Transverse colon (tissue), 4 donors: ENCODE results near the gene JAZF1. TPM values are rescaled to one million over a fixed set of nuclear protein-coding genes. Genes with fewer than 3 reads are reported as not detected.

Experiments used
- DNase-seq: peaks from one replicate; pipeline ENCODE4 v3.0.0-alpha.2; 2019
- H3K27ac ChIP-seq, 4 donors: fragments of 200-600 bp; sonication (generic); 2 replicates each; pipeline ENCODE4 v1.5.1; 2016 to 2018; ENCODE audit warnings: inconsistent platforms in 4 of 4
- H3K27me3 ChIP-seq: fragments of 200-600 bp; sonication (generic); 2 replicates; pipeline ENCODE4 v1.5.1; 2017; ENCODE audit warnings: inconsistent platforms
- H3K36me3 ChIP-seq, 4 donors: fragments of 200-600 bp; sonication (generic); 2 replicates each; pipeline ENCODE4 v1.5.1; 2017 to 2019; ENCODE audit warnings: inconsistent platforms in 4 of 4
- H3K4me1 ChIP-seq, 4 donors: fragments of 200-600 bp; sonication (generic); 2 replicates each; pipeline ENCODE4 v1.5.1; 2017 to 2020; ENCODE audit warnings: inconsistent platforms in 4 of 4
- H3K4me3 ChIP-seq, 4 donors: fragments of 200-600 bp; sonication (generic); 1 replicate in 1 of 4; 2 replicates in 3 of 4; pipeline versions ENCODE4 v1.5.1 to v1.6.1; 2017 to 2019; ENCODE audit warnings: inconsistent platforms in 4 of 4
- H3K9me3 ChIP-seq, 2 donors: fragments of 200-600 bp; sonication (generic); 2 replicates each; pipeline ENCODE4 v1.5.1; 2017 to 2019; ENCODE audit warnings: inconsistent platforms in 2 of 2
- EP300 ChIP-seq: sonication (generic); formaldehyde crosslinking; IDR thresholded peaks from one replicate; pipeline ENCODE4 v1.6.1; 2017; ENCODE audit warnings: antibody characterized with exemption, low read depth
- POLR2A ChIP-seq: fragments of 450-650 bp; IDR thresholded peaks from one replicate; pipeline ENCODE4 v1.6.1; 2016; ENCODE audit warnings: antibody characterized with exemption, mild to moderate bottlenecking, moderate library complexity
- POLR2AphosphoS5 ChIP-seq, 3 donors: sonication (generic); formaldehyde crosslinking; IDR thresholded peaks; one replicate each; pipeline ENCODE4 v1.6.1; 2016; ENCODE audit warnings: antibody characterized with exemption in 3 of 3
- WGBS, 2 donors: methylation state at CpG; one replicate each; pipeline ENCODE4 v1.1.5; 2018; ENCODE audit warnings: low coverage in 1 of 2; 5-methylcytosine and 5-hydroxymethylcytosine counted together
- in situ Hi-C, 4 donors: fragments of 200-750 bp; cut with MboI; loops; one replicate each; pipeline versions ENCODE4 v1.15.0 to v1.15.1; 2017; ENCODE audit warnings: low sequenced_read_pairs in 3 of 4, low pct_ligation_motif_present in 1 of 4, low pct_unique_long_range_greater_than_20kb in 1 of 4
- intact Hi-C: fragments of 100-400 bp; cut with DNase I; formaldehyde crosslinking; loops from one replicate; pipeline ENCODE4 v1.15.1; 2023; ENCODE audit warnings: low total_unique reads
- total RNA-seq, 4 donors: library from RNA; depleted of rRNA; stranded (reverse); fragments of >200 nt; gene quantifications; one replicate each; pipeline ENCODE4 v1.1.0, GENCODE V29; 2016
- TF ChIP-seq, protein P1 (sequence below), 5 experiments: fragments of 200-600 bp in 3 of 5; fragments of 450-650 bp in 2 of 5; sonication (generic) in 3 of 5; IDR thresholded peaks; 1 replicate in 2 of 5; 2 replicates in 3 of 5; pipeline ENCODE4 v1.5.1; 2016 to 2017; ENCODE audit warnings: antibody characterized with exemption in 5 of 5, inconsistent platforms in 3 of 5, mild to moderate bottlenecking in 2 of 5, moderate library complexity in 1 of 5

Gene JAZF1
- total RNA-seq = 10 to 100 TPM; 11.0 to 12.2 (median 11.5) TPM

GRCh38 chr7:28180364-28181147 lies at the start of gene JAZF1:
Gene JAZF1 (minus strand): TSS chr7:28180795.
- intact Hi-C loops (no loop called here), in situ Hi-C loops (no loop called here)
- Histone ChIP-seq H3K4me1 (peaks cover 0 to 46% (median 11%) of the 10 kb centered on the region in 4 donors), H3K4me3 (peak within 1 kb of the TSS; percentile 57 to 85 (median 68)), H3K27me3 (no peaks in the 10 kb centered on the region), H3K27ac (peak within 1 kb of the TSS; percentile 76 to 92 (median 82)), H3K9me3 (no peaks in the 10 kb centered on the region), H3K36me3 (no peaks in the 10 kb centered on the region)
- WGBS, 2 donors = 0 to 5% methylated on average over 4 to 43 of the region's 64 CpGs
- TF ChIP-seq, protein P1, sequence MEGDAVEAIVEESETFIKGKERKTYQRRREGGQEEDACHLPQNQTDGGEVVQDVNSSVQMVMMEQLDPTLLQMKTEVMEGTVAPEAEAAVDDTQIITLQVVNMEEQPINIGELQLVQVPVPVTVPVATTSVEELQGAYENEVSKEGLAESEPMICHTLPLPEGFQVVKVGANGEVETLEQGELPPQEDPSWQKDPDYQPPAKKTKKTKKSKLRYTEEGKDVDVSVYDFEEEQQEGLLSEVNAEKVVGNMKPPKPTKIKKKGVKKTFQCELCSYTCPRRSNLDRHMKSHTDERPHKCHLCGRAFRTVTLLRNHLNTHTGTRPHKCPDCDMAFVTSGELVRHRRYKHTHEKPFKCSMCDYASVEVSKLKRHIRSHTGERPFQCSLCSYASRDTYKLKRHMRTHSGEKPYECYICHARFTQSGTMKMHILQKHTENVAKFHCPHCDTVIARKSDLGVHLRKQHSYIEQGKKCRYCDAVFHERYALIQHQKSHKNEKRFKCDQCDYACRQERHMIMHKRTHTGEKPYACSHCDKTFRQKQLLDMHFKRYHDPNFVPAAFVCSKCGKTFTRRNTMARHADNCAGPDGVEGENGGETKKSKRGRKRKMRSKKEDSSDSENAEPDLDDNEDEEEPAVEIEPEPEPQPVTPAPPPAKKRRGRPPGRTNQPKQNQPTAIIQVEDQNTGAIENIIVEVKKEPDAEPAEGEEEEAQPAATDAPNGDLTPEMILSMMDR (IDR thresholded peaks at IDR 0.05) = no peak
- TF ChIP-seq POLR2AphosphoS5 (IDR thresholded peaks at IDR 0.05) (no peak), POLR2A (no peak), EP300 (no peak)
- DNase-seq = peak; percentile 38

GRCh38 chr7:28230261-28230660 lies 49.7 kb upstream of the JAZF1 start:
- 83 to 85% methylated on average over 7 of the region's 7 CpGs for WGBS, 2 donors
- H3K4me1 ChIP-seq = no peaks in the 10 kb centered on the region
- intact Hi-C loops (no loop called here), in situ Hi-C loops (no loop called here)
- no peaks in the 10 kb centered on the region for H3K27me3 ChIP-seq
- no peak for DNase-seq
- H3K9me3 ChIP-seq = no peaks in the 10 kb centered on the region
- H3K27ac ChIP-seq = no peak overlapping the region
- no peaks in the 10 kb centered on the region for H3K36me3 ChIP-seq
- TF ChIP-seq, protein P1 (IDR thresholded peaks at IDR 0.05) = no peak
- TF ChIP-seq POLR2AphosphoS5 (IDR thresholded peaks at IDR 0.05) (no peak), EP300 (no peak)
- H3K4me3 ChIP-seq = no peak overlapping the region

DNA sequence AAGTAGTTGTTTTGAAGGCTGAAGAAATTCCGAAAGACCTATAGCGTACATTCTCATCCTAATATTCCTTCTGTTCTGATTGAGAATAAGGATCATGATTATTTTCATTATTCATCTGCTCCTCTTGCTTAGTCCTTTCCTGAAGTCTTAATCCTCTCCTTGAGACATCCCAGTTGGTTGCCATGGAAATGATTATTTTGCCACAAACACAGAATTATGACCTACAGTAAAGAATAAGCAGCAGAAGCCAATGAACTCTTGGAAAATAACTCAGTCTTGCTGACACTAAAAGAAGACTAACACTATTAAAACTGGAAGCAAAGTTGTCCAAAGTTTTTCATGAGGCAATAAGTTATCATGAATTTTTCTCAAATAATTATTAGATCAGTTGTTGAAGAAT lies 47.8 kb upstream of the JAZF1 start:
- H3K9me3 ChIP-seq = no peaks in the 10 kb centered on the region
- TF ChIP-seq POLR2A (no peak), POLR2AphosphoS5 (IDR thresholded peaks at IDR 0.05) (no peak), EP300 (no peak)
- TF ChIP-seq, protein P1 (IDR thresholded peaks at IDR 0.05) = no peak
- H3K4me1 ChIP-seq = no peaks in the 10 kb centered on the region
- intact Hi-C loops (no loop called here), in situ Hi-C loops (no loop called here)
- H3K27me3 ChIP-seq = no peaks in the 10 kb centered on the region
- WGBS, 2 donors = 44 to 69% methylated on average over 2 of the region's 2 CpGs
- H3K27ac ChIP-seq = no peak overlapping the region
- H3K36me3 ChIP-seq = no peaks in the 10 kb centered on the region
- no peak overlapping the region for H3K4me3 ChIP-seq
- no peak for DNase-seq

DNA sequence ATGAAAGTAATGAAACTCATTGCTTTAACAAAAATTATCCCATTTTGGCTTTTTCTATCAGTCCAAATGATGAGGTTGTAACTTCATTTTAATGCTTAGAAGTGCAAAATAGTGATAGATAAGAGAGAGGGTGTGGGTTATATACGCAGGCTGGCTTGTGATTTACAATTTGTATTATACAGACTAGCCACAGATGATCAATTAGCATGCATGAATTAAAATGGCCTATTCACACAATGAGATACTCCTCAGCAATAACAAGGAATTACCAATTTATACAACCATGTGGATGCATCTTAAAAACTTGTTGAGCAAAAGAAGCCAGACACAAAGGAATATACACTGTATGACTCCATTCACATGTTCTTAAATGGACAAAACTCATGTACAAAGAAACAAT lies 45.4 kb upstream of the JAZF1 start:
- intact Hi-C loops = no loop called here
- TF ChIP-seq, protein P1 (IDR thresholded peaks at IDR 0.05) = no peak
- TF ChIP-seq POLR2A (no peak), EP300 (no peak), POLR2AphosphoS5 (IDR thresholded peaks at IDR 0.05) (no peak)

More for the DNA sequence above, 45.4 kb upstream of the JAZF1 start:
- Histone ChIP-seq H3K27ac (no peak overlapping the region), H3K9me3 (no peaks in the 10 kb centered on the region), H3K27me3 (no peaks in the 10 kb centered on the region), H3K4me1 (no peaks in the 10 kb centered on the region), H3K4me3 (no peak overlapping the region), H3K36me3 (no peaks in the 10 kb centered on the region)
- no peak for DNase-seq
- 94 to 100% methylated on average over 1 of the region's 1 CpG for WGBS, 2 donors
- in situ Hi-C loops = no loop called here
